Liver (tissue), 3 donors: Measurements from ENCODE around the gene ZAP70.

Source experiments
- GABPA ChIP-seq, 2 donors: IDR thresholded peaks in 1 of 2; conservative IDR thresholded peaks in 1 of 2; 2 replicates each; pipeline ENCODE4 v1.6.1; 2016; ENCODE audit warnings: antibody characterized with exemption in 2 of 2, mild to moderate bottlenecking in 1 of 2, moderate library complexity in 1 of 2
- HNF4A ChIP-seq, 2 donors: conservative IDR thresholded peaks; 2 replicates each; pipeline ENCODE4 v1.6.1; 2016; ENCODE audit warnings: antibody characterized with exemption in 2 of 2, mild to moderate bottlenecking in 2 of 2
- SP1 ChIP-seq: IDR thresholded peaks from 2 replicates; pipeline ENCODE4 v1.6.1; 2018; ENCODE audit warnings: antibody characterized with exemption, mild to moderate bottlenecking
- TAF1 ChIP-seq: conservative IDR thresholded peaks from 2 replicates; pipeline ENCODE4 v1.6.1; 2016; ENCODE audit warnings: antibody characterized with exemption, mild to moderate bottlenecking
- YY1 ChIP-seq: IDR thresholded peaks from 2 replicates; pipeline ENCODE4 v1.6.1; 2016; ENCODE audit warnings: antibody characterized with exemption, mild to moderate bottlenecking
- TF ChIP-seq, protein P1 (sequence below): fragments of 150-350 bp; IDR thresholded peaks from 2 replicates; pipeline ENCODE4 v1.5.1; 2017; ENCODE audit warnings: improper control_type of control experiment, low read depth, low read length; ENCODE audit not compliant: missing input control
- TF ChIP-seq, protein P2 (sequence below): IDR thresholded peaks from 2 replicates; pipeline ENCODE4 v1.6.1; 2016; ENCODE audit warnings: antibody characterized with exemption
- donor health status: healthy.
- donor health status: healthy.

DNA sequence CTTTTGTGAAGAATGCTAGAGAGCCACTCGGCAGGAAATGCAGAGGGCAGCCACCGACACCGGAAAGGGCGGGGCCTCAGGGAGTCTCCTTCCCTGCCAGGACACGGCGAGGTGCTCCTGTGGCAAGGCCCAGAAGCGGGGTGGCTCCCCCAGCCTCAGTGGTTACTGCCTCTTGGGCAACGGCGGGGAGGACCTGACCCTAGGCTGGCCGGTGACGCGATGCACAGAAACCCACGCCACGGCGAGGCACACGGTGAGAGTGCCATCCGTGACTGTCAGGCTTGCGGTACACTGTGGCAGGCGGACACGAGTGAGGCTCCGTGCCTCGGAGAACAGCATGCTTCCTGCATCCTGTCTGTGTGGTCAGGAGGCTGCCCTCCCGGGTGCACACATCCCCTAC is 47.8 kb downstream of the ZAP70 start:
- TF ChIP-seq, protein P1, sequence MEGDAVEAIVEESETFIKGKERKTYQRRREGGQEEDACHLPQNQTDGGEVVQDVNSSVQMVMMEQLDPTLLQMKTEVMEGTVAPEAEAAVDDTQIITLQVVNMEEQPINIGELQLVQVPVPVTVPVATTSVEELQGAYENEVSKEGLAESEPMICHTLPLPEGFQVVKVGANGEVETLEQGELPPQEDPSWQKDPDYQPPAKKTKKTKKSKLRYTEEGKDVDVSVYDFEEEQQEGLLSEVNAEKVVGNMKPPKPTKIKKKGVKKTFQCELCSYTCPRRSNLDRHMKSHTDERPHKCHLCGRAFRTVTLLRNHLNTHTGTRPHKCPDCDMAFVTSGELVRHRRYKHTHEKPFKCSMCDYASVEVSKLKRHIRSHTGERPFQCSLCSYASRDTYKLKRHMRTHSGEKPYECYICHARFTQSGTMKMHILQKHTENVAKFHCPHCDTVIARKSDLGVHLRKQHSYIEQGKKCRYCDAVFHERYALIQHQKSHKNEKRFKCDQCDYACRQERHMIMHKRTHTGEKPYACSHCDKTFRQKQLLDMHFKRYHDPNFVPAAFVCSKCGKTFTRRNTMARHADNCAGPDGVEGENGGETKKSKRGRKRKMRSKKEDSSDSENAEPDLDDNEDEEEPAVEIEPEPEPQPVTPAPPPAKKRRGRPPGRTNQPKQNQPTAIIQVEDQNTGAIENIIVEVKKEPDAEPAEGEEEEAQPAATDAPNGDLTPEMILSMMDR, result no peak
- TF ChIP-seq YY1 (no peak), HNF4A (conservative IDR thresholded peaks at IDR 0.05) (no peak), SP1 (no peak), GABPA (IDR thresholded peaks at IDR 0.05 in 1 of 2, conservative IDR thresholded peaks at IDR 0.05 in 1 of 2) (no peak), TAF1 (no peak)
- TF ChIP-seq, protein P2, sequence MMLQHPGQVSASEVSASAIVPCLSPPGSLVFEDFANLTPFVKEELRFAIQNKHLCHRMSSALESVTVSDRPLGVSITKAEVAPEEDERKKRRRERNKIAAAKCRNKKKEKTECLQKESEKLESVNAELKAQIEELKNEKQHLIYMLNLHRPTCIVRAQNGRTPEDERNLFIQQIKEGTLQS, result no peak
